Body of pancreas (tissue), 4 donors: Measurements from ENCODE around the gene TMEM181.

ENCODE experiments used
- CTCF ChIP-seq, 7 experiments: fragments of 450-650 bp in 4 of 7; fragments of 200-600 bp in 3 of 7; sonication (generic) in 3 of 7; IDR thresholded peaks; one replicate each; pipeline ENCODE4 v1.5.1; 2016 to 2019; ENCODE audit warnings: antibody characterized with exemption in 7 of 7
- POLR2A ChIP-seq, 3 donors: fragments of 450-650 bp; IDR thresholded peaks; one replicate each; pipeline ENCODE4 v1.6.1; 2016; ENCODE audit warnings: antibody characterized with exemption in 3 of 3, mild to moderate bottlenecking in 2 of 3

GRCh38 chr6:158524311-158524710, 35.6 kb upstream of the TMEM181 start:
- no peak for TF ChIP-seq CTCF (IDR thresholded peaks at IDR 0.05)
- TF ChIP-seq POLR2A (IDR thresholded peaks at IDR 0.05) = no peak
